Gastroesophageal sphincter (tissue), 3 donors: Measurements from ENCODE around the gene CCDC117.

Experiments used
- EP300 ChIP-seq: sonication (generic); formaldehyde crosslinking; IDR thresholded peaks from one replicate; pipeline ENCODE4 v1.6.1; 2017; ENCODE audit warnings: antibody characterized with exemption, mild to moderate bottlenecking
- POLR2A ChIP-seq, 2 donors: fragments of 450-650 bp; IDR thresholded peaks; one replicate each; pipeline ENCODE4 v1.6.1; 2017; ENCODE audit warnings: antibody characterized with exemption in 2 of 2, mild to moderate bottlenecking in 2 of 2, moderate library complexity in 1 of 2
- POLR2AphosphoS5 ChIP-seq: sonication (generic); formaldehyde crosslinking; IDR thresholded peaks from one replicate; pipeline ENCODE4 v1.6.1; 2017; ENCODE audit warnings: antibody characterized with exemption
- TF ChIP-seq, protein P1 (sequence below), 4 experiments: fragments of 200-600 bp in 2 of 4; fragments of 450-650 bp in 2 of 4; sonication (generic) in 1 of 4; IDR thresholded peaks; one replicate each; pipeline ENCODE4 v1.5.1; 2017 to 2019; ENCODE audit warnings: antibody characterized with exemption in 4 of 4, mild to moderate bottlenecking in 2 of 4, moderate library complexity in 2 of 4

DNA sequence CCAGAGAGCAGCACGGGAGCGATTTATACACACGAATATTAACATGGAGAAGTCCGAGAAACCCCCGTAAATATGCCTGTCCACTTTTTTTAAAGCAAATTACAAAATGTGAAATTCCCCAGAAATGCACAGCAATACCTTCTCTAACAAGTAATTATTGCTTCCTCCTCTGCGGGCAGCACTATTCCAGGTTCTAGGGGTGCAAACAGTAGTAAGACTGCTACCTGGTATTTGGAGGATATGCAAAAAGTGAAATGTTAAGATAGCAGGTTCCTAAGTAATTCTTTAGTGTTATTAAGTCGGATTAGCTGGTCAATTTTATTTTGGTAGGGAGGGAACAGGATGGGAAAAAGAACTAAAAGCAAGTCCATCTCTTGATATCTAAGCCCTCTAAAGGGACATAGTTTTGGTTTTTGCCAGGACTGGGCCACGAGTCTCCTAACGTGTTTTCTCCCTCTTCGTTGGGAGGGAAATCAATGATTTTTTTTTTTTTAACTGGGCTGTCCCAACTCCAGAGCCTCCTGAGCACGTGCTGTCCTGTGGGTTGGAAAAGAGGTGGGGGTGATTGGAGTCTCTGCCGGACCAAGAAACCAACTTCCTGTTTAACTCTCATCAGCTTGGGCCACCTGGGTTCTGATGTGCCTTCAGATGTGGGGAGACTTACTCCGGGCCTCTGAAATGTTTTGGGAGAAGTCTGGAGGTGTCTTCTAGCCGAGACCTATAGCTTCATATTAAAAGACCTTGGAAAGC is 29.5 kb downstream of the CCDC117 start:
- TF ChIP-seq, protein P1, sequence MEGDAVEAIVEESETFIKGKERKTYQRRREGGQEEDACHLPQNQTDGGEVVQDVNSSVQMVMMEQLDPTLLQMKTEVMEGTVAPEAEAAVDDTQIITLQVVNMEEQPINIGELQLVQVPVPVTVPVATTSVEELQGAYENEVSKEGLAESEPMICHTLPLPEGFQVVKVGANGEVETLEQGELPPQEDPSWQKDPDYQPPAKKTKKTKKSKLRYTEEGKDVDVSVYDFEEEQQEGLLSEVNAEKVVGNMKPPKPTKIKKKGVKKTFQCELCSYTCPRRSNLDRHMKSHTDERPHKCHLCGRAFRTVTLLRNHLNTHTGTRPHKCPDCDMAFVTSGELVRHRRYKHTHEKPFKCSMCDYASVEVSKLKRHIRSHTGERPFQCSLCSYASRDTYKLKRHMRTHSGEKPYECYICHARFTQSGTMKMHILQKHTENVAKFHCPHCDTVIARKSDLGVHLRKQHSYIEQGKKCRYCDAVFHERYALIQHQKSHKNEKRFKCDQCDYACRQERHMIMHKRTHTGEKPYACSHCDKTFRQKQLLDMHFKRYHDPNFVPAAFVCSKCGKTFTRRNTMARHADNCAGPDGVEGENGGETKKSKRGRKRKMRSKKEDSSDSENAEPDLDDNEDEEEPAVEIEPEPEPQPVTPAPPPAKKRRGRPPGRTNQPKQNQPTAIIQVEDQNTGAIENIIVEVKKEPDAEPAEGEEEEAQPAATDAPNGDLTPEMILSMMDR (IDR thresholded peaks at IDR 0.05): no peak
- TF ChIP-seq POLR2A (IDR thresholded peaks at IDR 0.05) (no peak), POLR2AphosphoS5 (no peak), EP300 (no peak)
